Measurements from ENCODE around the gene CNOT8. TPM values are rescaled to one million over a fixed set of nuclear protein-coding genes. Genes with fewer than 3 reads are reported as not detected.

The CNOT8 gene
- total and polyA plus RNA-seq, 9 of the 15 experiments (the other 6 are each of a cell fraction or from before 2014, with no cell fraction given) = 15.2 to 68.9 (median 52.1) TPM

- CTCF ChIA-PET (ENCODE audit: low intra/inter-chr PET ratio) = no interaction called here
- H3K4me2 ChIP-seq (ENCODE audit: insufficient read depth, low read length) = no peak overlapping the region
Observed at GRCh38 chr5:154829181-154829588, 29.2 kb upstream of the CNOT8 start.

More at GRCh38 chr5:154829181-154829588, 29.2 kb upstream of the CNOT8 start:
- H4K20me1 ChIP-seq (replicated peaks; ENCODE audit: control insufficient read depth, insufficient read depth, low read length) = no peaks in the 10 kb centered on the region
- ATAC-seq (peak; percentile 11; the same call in 2 of the 3 replicates), DNase-seq (ENCODE audit: extremely low read depth in 1 of 4, low spot score in 3 of 4) (peak in 1 of 4 experiments; percentile 3), FAIRE-seq (no peak)
- no peaks in the 10 kb centered on the region for H3K9me1 ChIP-seq (ENCODE audit: control insufficient read depth, insufficient read depth, low read length)
- WGBS (ENCODE audit: insufficient coverage, low coverage, missing lambda C conversion rate) = 83% methylated on average over 2 of the region's 2 CpGs
- H3K27me3 ChIP-seq (ENCODE audit: control insufficient read depth in 2 of 2, insufficient read depth in 2 of 2, low read length in 2 of 2) = no peaks in the 10 kb centered on the region
- H3K4me3 ChIP-seq = no peak overlapping the region
- TF ChIP-seq CHD1 (IDR thresholded peaks at IDR 0.05; ENCODE audit: low read length) (no peak), RFX1 (IDR thresholded peaks at IDR 0.05) (peak; percentile 49), ZNF449 (CRISPR knock-in tag; IDR thresholded peaks at IDR 0.05) (no peak), CHCHD3 (CRISPR knock-in tag; IDR thresholded peaks at IDR 0.05) (no peak), ZNF134 (CRISPR knock-in tag; conservative IDR thresholded peaks at IDR 0.05) (no peak), FOXK1 (CRISPR knock-in tag; IDR thresholded peaks at IDR 0.05; ENCODE audit: borderline replicate concordance) (no peak), THAP12 (CRISPR knock-in tag; IDR thresholded peaks at IDR 0.05) (no peak)
- POLR2A ChIA-PET = interaction anchor here (1.2 kb wide), 2 partner anchors 11 to 25 kb away, joined by 3 to 5 read pairs; no protein-coding TSS in a partner anchor
- no peaks in the 10 kb centered on the region for H3K9me3 ChIP-seq (replicated peaks; ENCODE audit: control insufficient read depth, insufficient read depth, low read depth, low read length)
- H3K27ac ChIP-seq (ENCODE audit: extremely low read depth, low read depth, low read length) = no peak overlapping the region; the same call in 2 of the 3 replicates
- intact Hi-C loops (cut with micrococcal nuclease) (no loop called here), in situ Hi-C loops (cut with MboI) (no loop called here)
- H3K4me1 ChIP-seq (replicated peaks in 1 of 2; ENCODE audit: control insufficient read depth in 2 of 2, insufficient read depth in 2 of 2, low read length in 2 of 2) = peaks cover 11 to 14% of the 10 kb centered on the region in 2 experiments; a peak in 4 of 5 replicates
- no TSS peak for BruUV-seq (replicated peaks)
- H3K9ac ChIP-seq (ENCODE audit: insufficient read depth in 1 of 2, low read depth in 2 of 2, low read length in 2 of 2) = no peak overlapping the region; a peak in 1 of 4 replicates
- H3K79me2 ChIP-seq (ENCODE audit: control insufficient read depth, insufficient read depth, low read length) = peaks cover 26% of the 10 kb centered on the region
- H2AFZ ChIP-seq (ENCODE audit: low read depth, low read length) = no peak overlapping the region
- H3K36me3 ChIP-seq (ENCODE audit: control insufficient read depth, insufficient read depth, low read length) = peaks cover 54% of the 10 kb centered on the region
